SK-N-SH (cell line): Measurements from ENCODE around the gene ANO2. TPM values are rescaled to one million over a fixed set of nuclear protein-coding genes. Genes with fewer than 3 reads are reported as not detected.

Experiments used
- CTCF ChIA-PET: fragments of 300-600, 350-600 bp; formaldehyde crosslinking; extraction: SDS; loops from one replicate; lab custom pipeline; 2021; lab: Yijun Ruan, JAX
- POLR2A ChIA-PET: fragments of 350-600 bp; sonication (Branson Sonifier 250); formaldehyde crosslinking; extraction: SDS; loops from one replicate; lab custom pipeline; 2020; ENCODE audit warnings: antibody characterized with exemption, inconsistent platforms; lab: Yijun Ruan, JAX
- DNase-seq: peaks from one replicate; pipeline ENCODE4 v3.0.0; 2012
- H2AFZ ChIP-seq: fragments of 200-600 bp; sonication (generic); 2 replicates; pipeline ENCODE4 v1.8.1; 2016; ENCODE audit warnings: antibody characterized with exemption, mild to moderate bottlenecking, low read depth
- H3F3A ChIP-seq: fragments of 200-600 bp; sonication (generic); replicated peaks from 2 replicates; pipeline ENCODE3; 2016; ENCODE audit warnings: antibody characterized with exemption, mild to moderate bottlenecking; ENCODE audit not compliant: insufficient read depth
- H3K27ac ChIP-seq, 2 experiments: fragments of 200-500 bp in 1 of 2; fragments of 200-600 bp in 1 of 2; sonication (Bioruptor generic) in 1 of 2; sonication (generic), shearing (Covaris generic) in 1 of 2; 2 replicates each; pipeline versions ENCODE4 v1.5.1 to v1.6.1; 2014 to 2016; ENCODE audit warnings: low read depth in 2 of 2, inconsistent platforms in 1 of 2, low read length in 1 of 2, mild to moderate bottlenecking in 1 of 2, mixed read lengths in 1 of 2
- H3K27me3 ChIP-seq: fragments of 200-600 bp; sonication (generic), shearing (Covaris generic); 2 replicates; pipeline ENCODE4 v1.6.1; 2016; ENCODE audit warnings: mixed run types; ENCODE audit not compliant: insufficient read depth
- H3K36me3 ChIP-seq, 2 experiments: fragments of 200-500 bp in 1 of 2; fragments of 200-600 bp in 1 of 2; sonication (Bioruptor generic) in 1 of 2; sonication (generic) in 1 of 2; replicated peaks in 1 of 2; 2 replicates each; pipeline versions ENCODE3 to v1.5.1; 2014 to 2016; ENCODE audit warnings: low read length in 1 of 2, mild to moderate bottlenecking in 1 of 2; ENCODE audit not compliant: insufficient read depth in 2 of 2, control insufficient read depth in 1 of 2
- H3K4me1 ChIP-seq, 2 experiments: fragments of 200-500 bp in 1 of 2; fragments of 200-600 bp in 1 of 2; sonication (Bioruptor generic) in 1 of 2; sonication (generic), shearing (Covaris generic) in 1 of 2; 2 replicates each; pipeline versions ENCODE4 v1.5.1 to v1.6.1; 2014 to 2016; ENCODE audit warnings: low read depth in 1 of 2, low read length in 1 of 2, mixed run types in 1 of 2; ENCODE audit not compliant: insufficient read depth in 2 of 2, control insufficient read depth in 1 of 2
- H3K4me2 ChIP-seq: fragments of 200-600 bp; sonication (generic), shearing (Covaris generic); 2 replicates; pipeline ENCODE4 v1.6.1; 2017; ENCODE audit warnings: mixed run types
- H3K4me3 ChIP-seq, 2 experiments: fragments of 200-500 bp in 1 of 2; fragments of 200-600 bp in 1 of 2; sonication (Bioruptor generic) in 1 of 2; sonication (generic), shearing (Covaris generic) in 1 of 2; 2 replicates each; pipeline versions ENCODE4 v1.5.1 to v1.8.1; 2014 to 2016; ENCODE audit warnings: low read depth in 2 of 2, inconsistent platforms in 1 of 2, low read length in 1 of 2, mild to moderate bottlenecking in 1 of 2, mixed read lengths in 1 of 2, moderate library complexity in 1 of 2
- H3K79me2 ChIP-seq: fragments of 200-600 bp; sonication (generic); 2 replicates; pipeline ENCODE4 v1.8.1; 2017; ENCODE audit warnings: mild to moderate bottlenecking; ENCODE audit not compliant: insufficient read depth
- H3K9ac ChIP-seq: fragments of 200-600 bp; sonication (generic); 2 replicates; pipeline ENCODE4 v1.6.1; 2017; ENCODE audit warnings: mixed run types
- H3K9me2 ChIP-seq: fragments of 200-600 bp; sonication (generic); 2 replicates; pipeline ENCODE4 v1.6.1; 2017; ENCODE audit warnings: mixed run types
- H3K9me3 ChIP-seq: fragments of 200-600 bp; sonication (generic); 2 replicates; pipeline ENCODE4 v1.6.1; 2017; ENCODE audit warnings: mixed run types, mild to moderate bottlenecking, moderate library complexity
- H4K20me1 ChIP-seq: fragments of 200-600 bp; sonication (generic); 2 replicates; pipeline ENCODE4 v1.6.1; 2017; ENCODE audit warnings: mild to moderate bottlenecking, mixed run types; ENCODE audit not compliant: insufficient read depth
- CHD2 ChIP-seq: fragments of 150-350 bp; IDR thresholded peaks from 2 replicates; pipeline ENCODE4 v1.6.1; 2018; ENCODE audit warnings: low read length; ENCODE audit not compliant: partially characterized antibody
- ELF1 ChIP-seq: IDR thresholded peaks from 2 replicates; pipeline ENCODE4 v1.4.0; 2012
- EP300 ChIP-seq, 2 experiments: IDR thresholded peaks; 2 replicates each; pipeline versions ENCODE4 v1.4.0 to v1.6.1; 2012; ENCODE audit warnings: borderline replicate concordance in 1 of 2, low read depth in 1 of 2, low read length in 1 of 2
- FOSL2 ChIP-seq: IDR thresholded peaks from 2 replicates; pipeline ENCODE4 v1.4.0; 2012; ENCODE audit warnings: low read depth, mild to moderate bottlenecking, moderate library complexity, borderline replicate concordance
- FOXJ3 ChIP-seq: sonication (generic); formaldehyde crosslinking; IDR thresholded peaks from 2 replicates; pipeline ENCODE4 v1.5.1; 2020; ENCODE audit warnings: mild to moderate bottlenecking, missing genetic modification reagents
- FOXM1 ChIP-seq: IDR thresholded peaks from 2 replicates; pipeline ENCODE4 v1.4.0; 2012; ENCODE audit warnings: low read depth, mild to moderate bottlenecking
- GABPA ChIP-seq: IDR thresholded peaks from 2 replicates; pipeline ENCODE4 v1.4.0; 2012; ENCODE audit warnings: low read depth, mild to moderate bottlenecking
- GATA2 ChIP-seq: sonication (generic); formaldehyde crosslinking; IDR thresholded peaks from 2 replicates; pipeline ENCODE4 v1.5.0; 2020; ENCODE audit warnings: mild to moderate bottlenecking, missing genetic modification reagents
- MEF2A ChIP-seq: IDR thresholded peaks from 2 replicates; pipeline ENCODE4 v1.4.0; 2012; ENCODE audit warnings: low read depth, borderline replicate concordance
- MXI1 ChIP-seq: IDR thresholded peaks from 2 replicates; pipeline ENCODE4 v1.6.1; 2012; ENCODE audit warnings: mild to moderate bottlenecking, low read depth, low read length, improper control_type of control experiment
- REST ChIP-seq: IDR thresholded peaks from 2 replicates; pipeline ENCODE4 v1.6.1; 2012; ENCODE audit warnings: mild to moderate bottlenecking, low read depth, low read length, moderate library complexity
- SIN3A ChIP-seq: IDR thresholded peaks from 2 replicates; pipeline ENCODE4 v1.6.1; 2012; ENCODE audit warnings: low read depth, mild to moderate bottlenecking, low read length, moderate library complexity, borderline replicate concordance
- TAF1 ChIP-seq: IDR thresholded peaks from 2 replicates; pipeline ENCODE4 v1.6.1; 2012; ENCODE audit warnings: low read depth, mild to moderate bottlenecking, low read length, moderate library complexity, borderline replicate concordance
- WGBS: methylation state at CpG from one replicate; pipeline ENCODE4 v1.1.6; 2017; ENCODE audit warnings: low lambda C conversion rate; 5-methylcytosine and 5-hydroxymethylcytosine counted together
- polyA plus RNA-seq, 3 experiments: library from polyadenylated mRNA; depleted of rRNA; stranded (reverse); fragments of >200 nt; gene quantifications; 2 replicates each; pipeline ENCODE4 v1.2.3, GENCODE V29; 2012
- TF ChIP-seq, protein P1 (sequence below): IDR thresholded peaks from 2 replicates; pipeline ENCODE4 v1.4.0; 2012; ENCODE audit warnings: low read depth
- TF ChIP-seq, protein P2 (sequence below): fragments of 150-350 bp; IDR thresholded peaks from 2 replicates; pipeline ENCODE4 v1.6.1; 2017; ENCODE audit warnings: antibody characterized with exemption, low read length, low read depth, borderline replicate concordance
- TF ChIP-seq, protein P3 (sequence below): fragments of 200-600 bp; sonication (generic); IDR thresholded peaks from 2 replicates; pipeline ENCODE4 v1.6.1; 2017; ENCODE audit warnings: antibody characterized with exemption, mild to moderate bottlenecking, moderate library complexity
- TF ChIP-seq, protein P4 (sequence below): IDR thresholded peaks from 2 replicates; pipeline ENCODE4 v1.4.0; 2012; ENCODE audit warnings: low read depth, borderline replicate concordance

ANO2 gene
- polyA plus RNA-seq, 1 of the 3 experiments (the other 2 are of a cell fraction) = not detected

DNA sequence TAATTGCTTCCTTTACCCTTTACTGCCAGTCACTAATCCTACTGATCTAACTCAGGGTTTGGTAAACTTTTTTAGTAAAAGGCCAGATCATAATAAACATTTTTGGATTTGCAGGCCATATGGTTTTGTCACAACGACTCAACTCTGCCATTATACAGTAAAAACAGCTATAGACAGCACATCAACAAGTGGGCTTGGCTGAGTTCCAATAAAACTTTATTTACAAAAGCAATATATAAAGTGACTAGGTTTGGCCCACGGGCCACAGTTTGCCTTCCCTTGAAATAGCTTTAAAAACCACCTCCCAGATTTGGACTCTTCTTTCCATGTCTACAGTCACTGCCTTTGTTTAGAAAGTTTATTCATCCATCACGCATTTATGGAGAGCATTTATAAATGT, 366.3 kb downstream of the ANO2 start:
- no peaks in the 10 kb centered on the region for H3K4me1 ChIP-seq
- H3K27ac ChIP-seq = no peak overlapping the region
- no peaks in the 10 kb centered on the region for H3K79me2 ChIP-seq
- no peak overlapping the region for H2AFZ ChIP-seq
- no peak overlapping the region for H3K9ac ChIP-seq
- no peak overlapping the region for H3K4me3 ChIP-seq
- WGBS = 6% methylated on average over 3 of the region's 3 CpGs
- peaks cover 55% of the 10 kb centered on the region for H3K27me3 ChIP-seq
- CTCF ChIA-PET = interaction anchor here (1.3 kb wide), 1 partner anchor 9 kb away, joined by 3 read pairs; no protein-coding TSS in a partner anchor
- H3K9me3 ChIP-seq = no peaks in the 10 kb centered on the region
- no peak overlapping the region for H3K4me2 ChIP-seq
- no peaks in the 10 kb centered on the region for H3F3A ChIP-seq
- no peaks in the 10 kb centered on the region for H4K20me1 ChIP-seq
- H3K36me3 ChIP-seq = no peaks in the 10 kb centered on the region
- POLR2A ChIA-PET = no interaction called here
- no peak for DNase-seq
- H3K9me2 ChIP-seq = no peaks in the 10 kb centered on the region
- TF ChIP-seq, protein P1, sequence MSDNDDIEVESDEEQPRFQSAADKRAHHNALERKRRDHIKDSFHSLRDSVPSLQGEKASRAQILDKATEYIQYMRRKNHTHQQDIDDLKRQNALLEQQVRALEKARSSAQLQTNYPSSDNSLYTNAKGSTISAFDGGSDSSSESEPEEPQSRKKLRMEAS = no peak
- TF ChIP-seq, protein P2, sequence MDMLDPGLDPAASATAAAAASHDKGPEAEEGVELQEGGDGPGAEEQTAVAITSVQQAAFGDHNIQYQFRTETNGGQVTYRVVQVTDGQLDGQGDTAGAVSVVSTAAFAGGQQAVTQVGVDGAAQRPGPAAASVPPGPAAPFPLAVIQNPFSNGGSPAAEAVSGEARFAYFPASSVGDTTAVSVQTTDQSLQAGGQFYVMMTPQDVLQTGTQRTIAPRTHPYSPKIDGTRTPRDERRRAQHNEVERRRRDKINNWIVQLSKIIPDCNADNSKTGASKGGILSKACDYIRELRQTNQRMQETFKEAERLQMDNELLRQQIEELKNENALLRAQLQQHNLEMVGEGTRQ = no peak
- TF ChIP-seq EP300 (IDR thresholded peaks at IDR 0.05; ENCODE audit: borderline replicate concordance in 1 of 2, low read depth in 1 of 2, low read length in 1 of 2) (no peak), REST (no peak), TAF1 (no peak), GABPA (no peak), GATA2 (no peak), MEF2A (no peak), CHD2 (no peak), MXI1 (no peak), ELF1 (no peak), SIN3A (no peak), FOXJ3 (CRISPR knock-in tag) (no peak), FOXM1 (no peak), FOSL2 (no peak)
- TF ChIP-seq, protein P3, sequence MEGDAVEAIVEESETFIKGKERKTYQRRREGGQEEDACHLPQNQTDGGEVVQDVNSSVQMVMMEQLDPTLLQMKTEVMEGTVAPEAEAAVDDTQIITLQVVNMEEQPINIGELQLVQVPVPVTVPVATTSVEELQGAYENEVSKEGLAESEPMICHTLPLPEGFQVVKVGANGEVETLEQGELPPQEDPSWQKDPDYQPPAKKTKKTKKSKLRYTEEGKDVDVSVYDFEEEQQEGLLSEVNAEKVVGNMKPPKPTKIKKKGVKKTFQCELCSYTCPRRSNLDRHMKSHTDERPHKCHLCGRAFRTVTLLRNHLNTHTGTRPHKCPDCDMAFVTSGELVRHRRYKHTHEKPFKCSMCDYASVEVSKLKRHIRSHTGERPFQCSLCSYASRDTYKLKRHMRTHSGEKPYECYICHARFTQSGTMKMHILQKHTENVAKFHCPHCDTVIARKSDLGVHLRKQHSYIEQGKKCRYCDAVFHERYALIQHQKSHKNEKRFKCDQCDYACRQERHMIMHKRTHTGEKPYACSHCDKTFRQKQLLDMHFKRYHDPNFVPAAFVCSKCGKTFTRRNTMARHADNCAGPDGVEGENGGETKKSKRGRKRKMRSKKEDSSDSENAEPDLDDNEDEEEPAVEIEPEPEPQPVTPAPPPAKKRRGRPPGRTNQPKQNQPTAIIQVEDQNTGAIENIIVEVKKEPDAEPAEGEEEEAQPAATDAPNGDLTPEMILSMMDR = no peak
- TF ChIP-seq, protein P4, sequence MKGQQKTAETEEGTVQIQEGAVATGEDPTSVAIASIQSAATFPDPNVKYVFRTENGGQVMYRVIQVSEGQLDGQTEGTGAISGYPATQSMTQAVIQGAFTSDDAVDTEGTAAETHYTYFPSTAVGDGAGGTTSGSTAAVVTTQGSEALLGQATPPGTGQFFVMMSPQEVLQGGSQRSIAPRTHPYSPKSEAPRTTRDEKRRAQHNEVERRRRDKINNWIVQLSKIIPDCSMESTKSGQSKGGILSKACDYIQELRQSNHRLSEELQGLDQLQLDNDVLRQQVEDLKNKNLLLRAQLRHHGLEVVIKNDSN = no peak
